Body of pancreas (tissue), 4 donors: ENCODE results near the gene KRTAP5-7.

Experiments
- CTCF ChIP-seq, 7 experiments: fragments of 450-650 bp in 4 of 7; fragments of 200-600 bp in 3 of 7; sonication (generic) in 3 of 7; IDR thresholded peaks; one replicate each; pipeline ENCODE4 v1.5.1; 2016 to 2019; ENCODE audit warnings: antibody characterized with exemption in 7 of 7
- POLR2A ChIP-seq, 3 donors: fragments of 450-650 bp; IDR thresholded peaks; one replicate each; pipeline ENCODE4 v1.6.1; 2016; ENCODE audit warnings: antibody characterized with exemption in 3 of 3, mild to moderate bottlenecking in 2 of 3

GRCh38 chr11:71485063-71485399, 42.0 kb upstream of the KRTAP5-7 start:
- no peak for TF ChIP-seq CTCF (IDR thresholded peaks at IDR 0.05)
- TF ChIP-seq POLR2A (IDR thresholded peaks at IDR 0.05) = no peak
